DND-41 (cell line): ENCODE measurements around the gene MAPKBP1.

Experiments used
- ATAC-seq: fragments of 200-7000 bp; cut with Tn5 transposase; 3 replicates; pipeline ENCODE4 v1.9.1; 2021; ENCODE audit warnings: low read depth; ENCODE audit not compliant: insufficient read depth
- DNase-seq: peaks from one replicate; pipeline ENCODE4 v3.0.0-alpha.2; 2020
- H2AFZ ChIP-seq: 2 replicates; pipeline ENCODE4 v1.6.0; 2012; ENCODE audit warnings: low read depth, low read length
- H3K27ac ChIP-seq: 2 replicates; pipeline ENCODE4 v1.5.1; 2012; ENCODE audit warnings: low read length, inconsistent platforms
- H3K27me3 ChIP-seq: fragments of 200-600 bp; sonication (generic); 2 replicates; pipeline ENCODE4 v1.6.0; 2012; ENCODE audit warnings: low read length, mild to moderate bottlenecking, inconsistent platforms; ENCODE audit not compliant: insufficient read depth, poor library complexity
- H3K36me3 ChIP-seq: 2 replicates; pipeline ENCODE4 v1.5.1; 2012; ENCODE audit warnings: low read length, inconsistent platforms; ENCODE audit not compliant: insufficient read depth
- H3K4me1 ChIP-seq: 2 replicates; pipeline ENCODE4 v1.5.1; 2012; ENCODE audit warnings: mild to moderate bottlenecking, low read length; ENCODE audit not compliant: insufficient read depth
- H3K4me2 ChIP-seq: 2 replicates; pipeline ENCODE4 v1.6.0; 2012; ENCODE audit warnings: mild to moderate bottlenecking, moderate library complexity, low read length, inconsistent platforms; ENCODE audit not compliant: insufficient read depth
- H3K4me3 ChIP-seq, 2 experiments: fragments of 200-600 bp in 1 of 2; shearing (Covaris generic) in 1 of 2; 2 replicates each; pipeline ENCODE4 v1.5.1; 2012 to 2016; ENCODE audit warnings: inconsistent platforms in 2 of 2, low read length in 2 of 2, mild to moderate bottlenecking in 2 of 2, low read depth in 1 of 2, moderate library complexity in 1 of 2
- H3K79me2 ChIP-seq: 2 replicates; pipeline ENCODE4 v1.6.0; 2012; ENCODE audit warnings: low read length, inconsistent platforms; ENCODE audit not compliant: insufficient read depth
- H3K9ac ChIP-seq: 2 replicates; pipeline ENCODE4 v1.6.0; 2012; ENCODE audit warnings: low read depth, mild to moderate bottlenecking, inconsistent platforms, low read length, moderate library complexity
- H3K9me3 ChIP-seq: 2 replicates; pipeline ENCODE4 v1.5.1; 2012; ENCODE audit warnings: low read length, moderate library complexity, mild to moderate bottlenecking, inconsistent platforms; ENCODE audit not compliant: insufficient read depth, severe bottlenecking
- H4K20me1 ChIP-seq: 2 replicates; pipeline ENCODE4 v1.6.0; 2012; ENCODE audit warnings: low read length; ENCODE audit not compliant: insufficient read depth
- CTCF ChIP-seq: IDR thresholded peaks from 2 replicates; pipeline ENCODE4 v1.5.1; 2012; ENCODE audit warnings: borderline replicate concordance, low read length, moderate library complexity, mild to moderate bottlenecking; ENCODE audit not compliant: poor library complexity, severe bottlenecking; ENCODE audit errors: extremely low read depth
- EZH2 ChIP-seq: IDR thresholded peaks from 3 replicates; pipeline ENCODE4 v1.6.1; 2012; ENCODE audit warnings: borderline replicate concordance, low read depth, mild to moderate bottlenecking, moderate library complexity, low read length, inconsistent platforms; ENCODE audit not compliant: severe bottlenecking

Gene MAPKBP1

GRCh38 chr15:41876007-41876406 is 101.7 kb downstream of the MAPKBP1 start:
- Histone ChIP-seq H3K4me2 (no peak overlapping the region), H4K20me1 (no peaks in the 10 kb centered on the region; the same call in 1 of the 2 replicates), H2AFZ (no peak overlapping the region), H3K4me1 (no peaks in the 10 kb centered on the region), H3K36me3 (no peaks in the 10 kb centered on the region), H3K9ac (no peak overlapping the region), H3K27me3 (no peaks in the 10 kb centered on the region), H3K4me3 (no peak overlapping the region), H3K27ac (no peak overlapping the region), H3K79me2 (no peaks in the 10 kb centered on the region), H3K9me3 (no peaks in the 10 kb centered on the region)
- DNase-seq (peak; percentile 10), ATAC-seq (peak; percentile 58)
- TF ChIP-seq EZH2 (no peak), CTCF (no peak)

GRCh38 chr15:41876689-41877088 is 102.4 kb downstream of the MAPKBP1 start:
- Histone ChIP-seq H2AFZ (no peak overlapping the region), H4K20me1 (no peaks in the 10 kb centered on the region; the same call in 1 of the 2 replicates), H3K4me1 (no peaks in the 10 kb centered on the region), H3K79me2 (no peaks in the 10 kb centered on the region), H3K4me2 (no peak overlapping the region), H3K9ac (no peak overlapping the region), H3K27me3 (no peaks in the 10 kb centered on the region), H3K27ac (no peak overlapping the region), H3K4me3 (no peak overlapping the region), H3K9me3 (no peaks in the 10 kb centered on the region), H3K36me3 (no peaks in the 10 kb centered on the region)
- DNase-seq (no peak), ATAC-seq (no peak)
- TF ChIP-seq CTCF: no peak
- TF ChIP-seq EZH2: no peak
